Psoas muscle (tissue), 8 donors: ENCODE measurements around the gene RPS6KL1. TPM values are rescaled to one million over a fixed set of nuclear protein-coding genes. Genes with fewer than 3 reads are reported as not detected.

ENCODE experiments used
- ATAC-seq, 4 donors: fragments of 200-7000 bp; cut with Tn5 transposase; one replicate each; pipeline ENCODE4 v1.9.1; 2020; ENCODE audit warnings: moderate library complexity in 3 of 4, mild to moderate bottlenecking in 2 of 4
- DNase-seq, 2 donors: peaks; one replicate each; pipeline ENCODE4 v3.0.0-alpha.2; 2020
- H3K27ac ChIP-seq: fragments of 200-600 bp; one replicate; pipeline ENCODE4 v1.8.0; 2022
- H3K27me3 ChIP-seq, 3 donors: fragments of 200-600 bp in 1 of 3; one replicate each; pipeline versions ENCODE4 v1.6.1 to v1.8.0; 2013 to 2022; ENCODE audit warnings: low read length in 2 of 3, mild to moderate bottlenecking in 2 of 3, moderate library complexity in 1 of 3; ENCODE audit not compliant: insufficient read depth in 3 of 3
- H3K36me3 ChIP-seq, 2 donors: fragments of 200-600 bp in 1 of 2; one replicate each; pipeline versions ENCODE4 v1.6.1 to v1.8.0; 2013 to 2022; ENCODE audit warnings: low read depth in 1 of 2, mild to moderate bottlenecking in 1 of 2, moderate library complexity in 1 of 2; ENCODE audit not compliant: insufficient read depth in 1 of 2
- H3K4me1 ChIP-seq: fragments of 200-600 bp; one replicate; pipeline ENCODE4 v1.8.0; 2022
- H3K4me3 ChIP-seq: fragments of 200-600 bp; one replicate; pipeline ENCODE4 v1.8.0; 2022; ENCODE audit warnings: mild to moderate bottlenecking
- H3K9me3 ChIP-seq: fragments of 200-600 bp; one replicate; pipeline ENCODE4 v1.8.0; 2022
- WGBS, 3 donors: extraction: QIAGEN DNeasy Blood & Tissue Kit; methylation state at CpG; one replicate each; pipeline versions ENCODE4 v1.1.6 to v1.1.7; 2013; 5-methylcytosine and 5-hydroxymethylcytosine counted together
- intact Hi-C, 2 donors: fragments of 100-400 bp; cut with DNase I; formaldehyde crosslinking; loops; one replicate each; pipeline versions ENCODE4 v1.11.0 to v1.14.2; 2022
- long read RNA-seq, 2 donors: library from polyadenylated mRNA; unstranded; transcript quantifications; one replicate each; pipeline ENCODE4 v2.0.0, GENCODE V29; 2021
- polyA plus RNA-seq, 3 donors: library from polyadenylated mRNA; stranded (reverse); fragments of 200-250 nt; gene quantifications; one replicate each; pipeline ENCODE4 v1.2.3, GENCODE V29; 2013
- total RNA-seq, 4 donors: library from RNA; stranded (reverse); fragmentation: NEBNext Ultra II Directional in 2 of 4; extraction: Animal tissue kit (Norgen Biotek cat#: 25700) in 2 of 4; gene quantifications; one replicate each; pipeline versions ENCODE4 v1.2.1 to v1.2.4, GENCODE V29; 2021 to 2023
- TF ChIP-seq, protein P1 (sequence below): fragments of 200-600 bp; IDR thresholded peaks from one replicate; pipeline ENCODE4 v1.8.0; 2022; ENCODE audit warnings: antibody characterized with exemption
- donor health status: healthy with polysubstance abuse.
- donor health status: DM: no; HTN: no; CAD: no; lungs with moderate emphysema.
- donor health status: Bipolar disorder and iron deficiency.
- donor health status: healthy.
- donor health status: DM: yes; HTN: yes; CAD: no.
- donor health status: DM: no; HTN: no; CAD: no.
- donor health status: DM: no; HTN: no; CAD: no.
- donor health status: DM: yes; HTN: yes; CAD: no.

RPS6KL1 gene, protein sequence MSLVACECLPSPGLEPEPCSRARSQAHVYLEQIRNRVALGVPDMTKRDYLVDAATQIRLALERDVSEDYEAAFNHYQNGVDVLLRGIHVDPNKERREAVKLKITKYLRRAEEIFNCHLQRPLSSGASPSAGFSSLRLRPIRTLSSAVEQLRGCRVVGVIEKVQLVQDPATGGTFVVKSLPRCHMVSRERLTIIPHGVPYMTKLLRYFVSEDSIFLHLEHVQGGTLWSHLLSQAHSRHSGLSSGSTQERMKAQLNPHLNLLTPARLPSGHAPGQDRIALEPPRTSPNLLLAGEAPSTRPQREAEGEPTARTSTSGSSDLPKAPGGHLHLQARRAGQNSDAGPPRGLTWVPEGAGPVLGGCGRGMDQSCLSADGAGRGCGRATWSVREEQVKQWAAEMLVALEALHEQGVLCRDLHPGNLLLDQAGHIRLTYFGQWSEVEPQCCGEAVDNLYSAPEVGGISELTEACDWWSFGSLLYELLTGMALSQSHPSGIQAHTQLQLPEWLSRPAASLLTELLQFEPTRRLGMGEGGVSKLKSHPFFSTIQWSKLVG
- total RNA-seq (10 to 100 TPM; 23.0 to 34.1 (median 28.1) TPM), polyA plus RNA-seq (10 to 100 TPM in 2 of 3 donors, 1 to 10 TPM in 1; 9.4 to 25.6 (median 11.1) TPM)
- long read RNA-seq, donor 1, transcript RPS6KL1-216 (12 exons, 2,425 nt): major isoform, 7 of 27 reads
- long read RNA-seq, donor 1, partial matches to known transcripts: 5 of 27 reads
- long read RNA-seq, donor 1, other reads (novel, unspliced or antisense): 15 of 27 reads
- long read RNA-seq, donor 2, transcript RPS6KL1-216 (12 exons, 2,425 nt): major isoform, 6 of 55 reads
- long read RNA-seq, donor 2, partial matches to known transcripts: 10 of 55 reads
- long read RNA-seq, donor 2, other reads (novel, unspliced or antisense): 35 of 55 reads

DNA sequence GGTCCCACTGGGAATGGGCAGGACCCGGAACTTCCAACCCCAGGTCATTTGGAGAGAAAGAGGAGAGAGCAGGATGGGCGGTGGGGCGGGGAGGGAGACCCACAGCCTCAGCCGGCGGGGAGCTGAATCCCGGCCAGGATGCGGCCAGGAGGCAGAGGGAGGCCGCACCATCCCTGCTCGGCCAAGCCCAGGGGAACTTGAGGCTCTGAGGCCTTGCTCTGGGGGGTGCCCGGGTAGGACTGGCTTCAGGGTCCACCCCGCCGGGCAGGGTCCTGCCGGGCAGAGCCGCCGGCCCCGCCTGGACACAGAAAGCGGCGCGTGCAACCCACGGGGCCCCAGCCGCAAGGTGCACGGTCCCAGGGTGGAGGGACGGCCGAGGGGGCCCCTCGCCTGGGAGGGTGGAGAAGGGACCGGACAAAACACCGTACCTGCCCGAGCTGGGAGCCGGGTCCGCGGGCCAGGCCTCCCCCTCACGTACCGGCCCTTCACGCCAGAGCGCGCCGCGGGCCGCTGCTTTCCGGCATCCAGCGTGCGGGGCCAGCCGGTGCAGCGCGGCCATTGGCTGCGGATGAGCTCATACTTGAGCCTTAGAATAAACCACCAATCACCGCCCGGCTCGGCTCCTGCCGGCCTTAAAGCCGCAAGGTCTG, at the start of gene RPS6KL1:
TSS of gene RPS6KL1 (minus strand) at position 509 of the 650 bp plus-strand sequence. CDS start 1,719 bp downstream, outside the sequence.
- Histone ChIP-seq H3K4me1 (peaks cover 13% of the 10 kb centered on the region), H3K9me3 (no peaks in the 10 kb centered on the region), H3K27me3 (no peaks in the 10 kb centered on the region), H3K4me3 (peak within 1 kb of the TSS; percentile 95), H3K36me3 (peaks cover 0 to 24% of the 10 kb centered on the region in 2 donors), H3K27ac (peak within 1 kb of the TSS; percentile 89)
- peak; percentile 98 to 99 (median 98) for ATAC-seq
- 3 to 5% (median 3%) methylated on average over 41 to 51 of the region's 51 CpGs for WGBS, 3 donors
- intact Hi-C loops: no loop called here
- TF ChIP-seq, protein P1, sequence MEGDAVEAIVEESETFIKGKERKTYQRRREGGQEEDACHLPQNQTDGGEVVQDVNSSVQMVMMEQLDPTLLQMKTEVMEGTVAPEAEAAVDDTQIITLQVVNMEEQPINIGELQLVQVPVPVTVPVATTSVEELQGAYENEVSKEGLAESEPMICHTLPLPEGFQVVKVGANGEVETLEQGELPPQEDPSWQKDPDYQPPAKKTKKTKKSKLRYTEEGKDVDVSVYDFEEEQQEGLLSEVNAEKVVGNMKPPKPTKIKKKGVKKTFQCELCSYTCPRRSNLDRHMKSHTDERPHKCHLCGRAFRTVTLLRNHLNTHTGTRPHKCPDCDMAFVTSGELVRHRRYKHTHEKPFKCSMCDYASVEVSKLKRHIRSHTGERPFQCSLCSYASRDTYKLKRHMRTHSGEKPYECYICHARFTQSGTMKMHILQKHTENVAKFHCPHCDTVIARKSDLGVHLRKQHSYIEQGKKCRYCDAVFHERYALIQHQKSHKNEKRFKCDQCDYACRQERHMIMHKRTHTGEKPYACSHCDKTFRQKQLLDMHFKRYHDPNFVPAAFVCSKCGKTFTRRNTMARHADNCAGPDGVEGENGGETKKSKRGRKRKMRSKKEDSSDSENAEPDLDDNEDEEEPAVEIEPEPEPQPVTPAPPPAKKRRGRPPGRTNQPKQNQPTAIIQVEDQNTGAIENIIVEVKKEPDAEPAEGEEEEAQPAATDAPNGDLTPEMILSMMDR: no peak
- DNase-seq: peak; percentile 86 to 93

DNA sequence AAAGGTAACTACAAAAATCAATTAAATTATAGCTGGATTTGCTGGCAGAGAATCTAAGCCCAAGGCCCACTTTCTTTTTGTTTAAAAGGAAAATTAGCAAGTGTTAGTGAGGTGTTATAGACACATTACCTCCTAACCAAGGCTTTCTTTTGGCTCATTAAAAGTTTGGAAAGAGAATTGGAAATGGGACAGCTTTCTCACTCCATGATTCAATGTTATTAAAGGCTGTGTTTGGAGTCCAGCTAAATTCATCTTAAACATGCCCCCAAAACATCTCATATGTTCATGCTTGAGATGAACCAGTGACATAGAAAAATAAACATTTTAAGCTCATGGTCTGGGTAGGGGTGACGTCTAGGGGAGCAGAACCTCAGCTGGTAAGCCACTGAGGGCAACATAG, 45.8 kb upstream of the RPS6KL1 start:
- WGBS, 3 donors: 84 to 92% (median 85%) methylated on average over 1 of the region's 1 CpG
- H3K4me1 ChIP-seq: peaks cover 14% of the 10 kb centered on the region
- TF ChIP-seq, protein P1: no peak
- DNase-seq (no peak), ATAC-seq (no peak)
- no peak overlapping the region for H3K27ac ChIP-seq
- intact Hi-C loops: no loop called here
- H3K36me3 ChIP-seq: no peaks in the 10 kb centered on the region
- H3K4me3 ChIP-seq: no peak overlapping the region
- H3K9me3 ChIP-seq: no peaks in the 10 kb centered on the region
- no peaks in the 10 kb centered on the region for H3K27me3 ChIP-seq

DNA sequence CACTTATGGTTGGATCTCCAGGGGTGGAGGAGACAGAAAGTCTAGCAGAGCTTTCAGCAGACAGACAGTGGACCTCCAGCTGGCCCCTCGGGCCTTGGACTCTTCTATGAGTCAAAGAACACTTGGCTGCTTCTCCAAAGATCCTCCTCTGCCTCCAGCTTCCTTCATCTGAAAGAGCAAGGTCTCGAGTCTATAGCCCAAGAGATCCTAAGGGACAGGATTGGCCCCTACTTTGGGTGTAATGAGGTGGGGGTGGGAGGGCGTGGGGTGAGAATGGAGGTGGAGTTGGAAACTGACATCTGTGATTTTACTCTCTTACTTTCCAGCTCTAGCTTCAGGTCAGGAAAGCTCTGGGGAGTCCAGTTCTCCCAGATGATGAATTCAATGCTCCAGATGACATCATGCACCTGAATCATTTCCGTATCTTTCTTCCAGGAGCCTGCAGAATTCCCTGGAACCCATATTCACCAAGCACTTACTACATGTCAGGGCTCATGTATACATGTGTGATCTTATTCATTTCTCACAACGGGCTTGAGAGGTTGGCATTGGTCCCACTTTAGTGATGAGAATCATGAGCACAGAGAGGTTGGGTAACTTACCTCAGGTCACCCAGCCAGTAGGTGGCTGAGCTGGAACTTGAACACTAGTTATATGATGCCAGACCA, 42.6 kb upstream of the RPS6KL1 start:
- Histone ChIP-seq H3K36me3 (no peaks in the 10 kb centered on the region), H3K4me1 (peaks cover 11% of the 10 kb centered on the region), H3K9me3 (no peaks in the 10 kb centered on the region), H3K27me3 (no peaks in the 10 kb centered on the region), H3K27ac (peak overlapping the region; percentile 61), H3K4me3 (no peak overlapping the region)
- WGBS, 3 donors: 62 to 67% (median 64%) methylated on average over 5 of the region's 5 CpGs
- TF ChIP-seq, protein P1: no peak
- intact Hi-C loops: no loop called here
- ATAC-seq (no peak), DNase-seq (no peak)

DNA sequence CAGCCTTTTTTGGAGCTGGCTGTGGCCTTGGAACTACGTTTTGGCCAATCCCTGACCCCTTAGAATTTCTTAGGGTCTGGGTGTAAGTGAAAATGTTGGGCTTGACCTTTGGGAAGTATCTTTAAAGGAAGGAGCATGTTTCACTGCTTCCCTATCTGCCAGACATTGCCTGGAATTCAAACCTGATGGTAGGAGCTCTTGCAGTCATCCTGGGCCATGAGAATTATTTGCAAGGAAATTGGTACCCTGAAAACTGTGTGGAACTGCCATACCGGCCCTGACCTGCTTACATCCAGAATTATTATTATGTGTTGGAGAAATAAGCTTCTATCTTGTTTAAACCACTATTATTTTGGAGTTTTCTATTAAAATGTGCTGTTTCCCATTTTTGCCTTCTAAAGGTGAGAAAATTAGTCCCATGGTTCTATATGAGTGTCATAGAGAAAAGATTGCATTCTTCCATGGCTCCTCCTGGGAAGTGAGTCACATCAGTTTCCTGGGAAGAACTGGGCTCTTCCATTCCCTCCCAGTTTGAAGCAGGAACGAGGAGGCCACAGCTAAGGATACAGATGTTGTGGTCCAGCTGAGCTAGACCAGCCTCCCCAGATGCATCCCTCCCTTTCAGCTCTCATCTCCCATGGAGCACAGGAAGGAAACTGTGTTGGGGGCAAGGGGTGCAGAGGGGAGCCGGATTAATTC, 41.9 kb upstream of the RPS6KL1 start:
- peaks cover 11% of the 10 kb centered on the region for H3K4me1 ChIP-seq
- H3K36me3 ChIP-seq: no peaks in the 10 kb centered on the region
- H3K9me3 ChIP-seq: no peaks in the 10 kb centered on the region
- H3K27me3 ChIP-seq: no peaks in the 10 kb centered on the region
- H3K27ac ChIP-seq: peak overlapping the region; percentile 61
- DNase-seq: no peak
- no peak overlapping the region for H3K4me3 ChIP-seq
- intact Hi-C loops: no loop called here
- ATAC-seq: no peak
- TF ChIP-seq, protein P1: no peak
- 63 to 80% (median 68%) methylated on average over 4 of the region's 4 CpGs for WGBS, 3 donors
